ENCODE results near the gene FBLN2.

Gene FBLN2

DNA sequence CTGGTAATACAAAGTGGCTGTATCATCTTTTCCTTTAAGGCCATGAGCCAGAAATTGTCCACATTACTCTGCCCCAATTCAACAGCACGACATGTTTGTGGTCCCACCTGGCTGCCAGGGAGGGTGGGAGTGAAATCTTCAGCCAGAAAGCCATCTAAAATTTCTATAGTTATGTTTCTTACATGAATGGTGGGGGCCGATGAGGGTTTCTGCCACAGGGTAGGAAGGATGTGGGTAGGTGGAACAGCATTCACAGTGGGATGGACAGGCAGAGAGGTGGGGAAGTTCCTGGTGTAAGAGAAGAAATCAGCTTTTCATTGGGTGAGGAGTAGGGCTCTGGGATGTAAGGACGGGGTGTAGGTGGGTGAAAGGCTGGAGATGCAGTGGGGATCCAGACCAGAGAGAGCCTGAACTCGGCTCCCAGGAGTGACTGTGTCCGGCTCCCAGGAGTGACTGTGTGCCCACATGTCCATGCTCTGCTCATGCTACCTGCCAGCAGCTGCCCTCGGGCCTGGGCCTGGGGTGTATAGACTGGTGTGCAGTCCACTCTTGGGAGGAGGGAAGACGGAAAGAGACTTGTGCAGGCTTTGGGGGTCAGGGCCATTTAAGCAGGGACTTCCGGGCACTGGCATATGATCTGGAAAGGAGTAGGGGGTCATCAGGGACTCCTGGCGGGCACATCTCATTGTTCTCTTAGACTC lies 3.8 kb upstream of the FBLN2 start:
- H2AK5ac ChIP-seq (ENCODE audit: low read length, severe bottlenecking): no peak overlapping the region
- 83% methylated on average over 8 of the region's 9 CpGs for WGBS
- no peak overlapping the region for H3K4me2 ChIP-seq (ENCODE audit: low read length, poor library complexity, severe bottlenecking)
- H2BK5ac ChIP-seq (ENCODE audit: low read depth, low read length, poor library complexity, severe bottlenecking): no peak overlapping the region
- H3K27me3 ChIP-seq (ENCODE audit: control insufficient read depth in 1 of 2, insufficient read depth in 1 of 2, low read length in 2 of 2): peaks cover 0 to 11% of the 10 kb centered on the region in 2 experiments
- H3K9ac ChIP-seq (ENCODE audit: low read length): peak overlapping the region; percentile 6
- peaks cover 40% of the 10 kb centered on the region for H3K4me1 ChIP-seq (ENCODE audit: control insufficient read depth, insufficient read depth, low read depth, low read length)
- no peaks in the 10 kb centered on the region for H3K36me3 ChIP-seq (ENCODE audit: control insufficient read depth in 1 of 2, insufficient read depth in 2 of 2, low read depth in 1 of 2, low read length in 2 of 2)
- H3K9me3 ChIP-seq (ENCODE audit: control insufficient read depth, low read length): peaks cover 10% of the 10 kb centered on the region
- no peak overlapping the region for H4K91ac ChIP-seq (ENCODE audit: low read length)
- H2BK15ac ChIP-seq (ENCODE audit: low read depth, poor library complexity, severe bottlenecking): no peak overlapping the region
- H2BK12ac ChIP-seq (ENCODE audit: low read length in 2 of 2): peak overlapping the region; percentile 49 to 65
- H3K27ac ChIP-seq (ENCODE audit: low read length, poor library complexity, severe bottlenecking): no peak overlapping the region
- H3K79me1 ChIP-seq (replicated peaks; ENCODE audit: low read length, poor library complexity, severe bottlenecking): no peaks in the 10 kb centered on the region
- peak overlapping the region; percentile 13 for H4K8ac ChIP-seq (ENCODE audit: low read length)
- H3K14ac ChIP-seq (ENCODE audit: low read length in 2 of 2): no peak overlapping the region
- no peak overlapping the region for H3K4me3 ChIP-seq (ENCODE audit: insufficient read depth in 1 of 2, low read depth in 1 of 2, low read length in 2 of 2)
- peak overlapping the region; percentile 15 for H2BK120ac ChIP-seq (ENCODE audit: low read depth, low read length)
- H3K23ac ChIP-seq (ENCODE audit: low read length in 2 of 2): no peak overlapping the region
- DNase-seq: no peak
- peak overlapping the region; percentile 12 to 46 for H3K18ac ChIP-seq (ENCODE audit: low read depth in 1 of 2, low read length in 2 of 2)
- no peak overlapping the region for H3K4ac ChIP-seq (ENCODE audit: low read depth in 1 of 2, low read length in 2 of 2)
- H2AFZ ChIP-seq (ENCODE audit: low read depth, low read length): no peak overlapping the region

DNA sequence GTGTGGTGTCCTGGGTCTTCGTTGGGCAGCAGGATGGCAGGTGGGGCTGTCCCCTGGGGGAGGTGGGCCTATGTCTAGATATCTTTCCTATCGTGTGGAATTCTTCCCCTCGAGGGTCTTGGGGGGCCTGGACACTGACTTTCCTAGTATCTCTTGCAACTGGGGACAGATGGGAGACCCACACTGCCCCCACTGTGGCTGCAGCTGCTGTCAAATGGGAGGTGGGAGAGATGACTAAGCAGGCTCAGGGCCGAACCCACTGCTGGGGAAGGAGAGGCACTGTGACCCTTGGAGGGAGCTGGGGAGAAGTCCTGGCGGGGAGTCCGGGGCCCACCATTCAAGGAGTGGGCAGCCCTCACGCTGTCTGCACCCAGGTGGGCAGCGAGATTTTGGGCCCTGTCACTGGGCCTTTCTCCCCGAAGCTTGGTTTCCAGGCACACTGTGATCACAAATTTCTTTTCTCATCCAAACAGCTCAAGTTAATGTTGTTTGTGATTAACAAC lies 2.9 kb upstream of the FBLN2 start:
- Histone ChIP-seq H3K18ac (ENCODE audit: low read depth in 1 of 2, low read length in 2 of 2) (peak overlapping the region in 1 of 2 experiments; percentile 15), H3K23ac (ENCODE audit: low read length in 2 of 2) (no peak overlapping the region), H3K27ac (ENCODE audit: low read length, poor library complexity, severe bottlenecking) (no peak overlapping the region), H2BK5ac (ENCODE audit: low read depth, low read length, poor library complexity, severe bottlenecking) (no peak overlapping the region), H3K4me2 (ENCODE audit: low read length, poor library complexity, severe bottlenecking) (no peak overlapping the region), H2BK12ac (ENCODE audit: low read length in 2 of 2) (peak overlapping the region; percentile 45 to 59), H3K79me1 (replicated peaks; ENCODE audit: low read length, poor library complexity, severe bottlenecking) (no peaks in the 10 kb centered on the region), H2BK120ac (ENCODE audit: low read depth, low read length) (no peak overlapping the region), H2AFZ (ENCODE audit: low read depth, low read length) (no peak overlapping the region), H3K4me3 (ENCODE audit: insufficient read depth in 1 of 2, low read depth in 1 of 2, low read length in 2 of 2) (no peak overlapping the region), H3K27me3 (ENCODE audit: control insufficient read depth in 1 of 2, insufficient read depth in 1 of 2, low read length in 2 of 2) (peaks cover 0 to 14% of the 10 kb centered on the region in 2 experiments), H3K4me1 (ENCODE audit: control insufficient read depth, insufficient read depth, low read depth, low read length) (peaks cover 39% of the 10 kb centered on the region), H2AK5ac (ENCODE audit: low read length, severe bottlenecking) (peak overlapping the region; percentile 9), H4K8ac (ENCODE audit: low read length) (no peak overlapping the region), H4K91ac (ENCODE audit: low read length) (peak overlapping the region; percentile 54), H3K14ac (ENCODE audit: low read length in 2 of 2) (no peak overlapping the region), H3K4ac (ENCODE audit: low read depth in 1 of 2, low read length in 2 of 2) (no peak overlapping the region), H3K36me3 (ENCODE audit: control insufficient read depth in 1 of 2, insufficient read depth in 2 of 2, low read depth in 1 of 2, low read length in 2 of 2) (no peaks in the 10 kb centered on the region), H3K9ac (ENCODE audit: low read length) (peak overlapping the region; percentile 81), H3K9me3 (ENCODE audit: control insufficient read depth, low read length) (peaks cover 10% of the 10 kb centered on the region), H2BK15ac (ENCODE audit: low read depth, poor library complexity, severe bottlenecking) (no peak overlapping the region)
- DNase-seq: no peak
- 66% methylated on average over 4 of the region's 9 CpGs for WGBS

DNA sequence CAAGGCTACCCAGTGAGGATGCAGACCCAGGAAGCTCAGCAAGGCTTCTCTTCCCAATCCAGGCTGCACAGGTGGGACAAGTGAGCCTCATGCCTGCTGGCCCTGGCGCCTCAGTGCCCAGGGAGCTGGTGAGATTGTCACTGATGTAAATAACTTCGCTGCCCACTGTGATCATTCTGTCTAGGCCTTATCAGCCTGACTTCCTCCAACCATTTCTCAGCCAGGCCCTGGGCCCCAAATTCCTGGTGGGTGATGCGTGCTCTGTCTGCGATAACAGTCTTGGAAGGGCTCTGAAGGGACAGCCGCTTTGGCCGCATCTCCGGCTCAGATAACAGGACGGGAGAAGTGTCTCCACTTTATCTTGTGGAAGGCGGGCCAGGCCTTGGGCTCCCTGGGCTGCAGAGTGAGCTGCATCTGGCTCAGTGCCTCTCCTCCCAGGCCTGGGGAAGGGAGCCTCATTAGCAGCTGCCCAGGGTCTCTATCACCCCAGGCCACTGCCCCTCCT lies 2.2 kb upstream of the FBLN2 start:
- Histone ChIP-seq H3K9ac (ENCODE audit: low read length) (peak overlapping the region; percentile 81), H2BK12ac (ENCODE audit: low read length in 2 of 2) (peak overlapping the region; percentile 12 to 29), H3K36me3 (ENCODE audit: control insufficient read depth in 1 of 2, insufficient read depth in 2 of 2, low read depth in 1 of 2, low read length in 2 of 2) (peaks cover 0 to 4% of the 10 kb centered on the region in 2 experiments), H4K91ac (ENCODE audit: low read length) (no peak overlapping the region), H3K9me3 (ENCODE audit: control insufficient read depth, low read length) (peaks cover 7% of the 10 kb centered on the region), H3K27me3 (ENCODE audit: control insufficient read depth in 1 of 2, insufficient read depth in 1 of 2, low read length in 2 of 2) (peaks cover 0 to 14% of the 10 kb centered on the region in 2 experiments), H2AFZ (ENCODE audit: low read depth, low read length) (no peak overlapping the region), H3K4ac (ENCODE audit: low read depth in 1 of 2, low read length in 2 of 2) (no peak overlapping the region), H2AK5ac (ENCODE audit: low read length, severe bottlenecking) (no peak overlapping the region), H3K4me2 (ENCODE audit: low read length, poor library complexity, severe bottlenecking) (no peak overlapping the region), H3K79me1 (replicated peaks; ENCODE audit: low read length, poor library complexity, severe bottlenecking) (no peaks in the 10 kb centered on the region), H3K18ac (ENCODE audit: low read depth in 1 of 2, low read length in 2 of 2) (peak overlapping the region in 1 of 2 experiments; percentile 44), H2BK120ac (ENCODE audit: low read depth, low read length) (no peak overlapping the region), H3K4me3 (ENCODE audit: insufficient read depth in 1 of 2, low read depth in 1 of 2, low read length in 2 of 2) (peak overlapping the region in 1 of 2 experiments; percentile 68), H2BK5ac (ENCODE audit: low read depth, low read length, poor library complexity, severe bottlenecking) (no peak overlapping the region), H4K8ac (ENCODE audit: low read length) (no peak overlapping the region), H3K4me1 (ENCODE audit: control insufficient read depth, insufficient read depth, low read depth, low read length) (peaks cover 37% of the 10 kb centered on the region), H3K27ac (ENCODE audit: low read length, poor library complexity, severe bottlenecking) (no peak overlapping the region), H2BK15ac (ENCODE audit: low read depth, poor library complexity, severe bottlenecking) (no peak overlapping the region), H3K23ac (ENCODE audit: low read length in 2 of 2) (no peak overlapping the region), H3K14ac (ENCODE audit: low read length in 2 of 2) (no peak overlapping the region)
- WGBS: 22% methylated on average over 9 of the region's 9 CpGs
- DNase-seq: peak; percentile 69

DNA sequence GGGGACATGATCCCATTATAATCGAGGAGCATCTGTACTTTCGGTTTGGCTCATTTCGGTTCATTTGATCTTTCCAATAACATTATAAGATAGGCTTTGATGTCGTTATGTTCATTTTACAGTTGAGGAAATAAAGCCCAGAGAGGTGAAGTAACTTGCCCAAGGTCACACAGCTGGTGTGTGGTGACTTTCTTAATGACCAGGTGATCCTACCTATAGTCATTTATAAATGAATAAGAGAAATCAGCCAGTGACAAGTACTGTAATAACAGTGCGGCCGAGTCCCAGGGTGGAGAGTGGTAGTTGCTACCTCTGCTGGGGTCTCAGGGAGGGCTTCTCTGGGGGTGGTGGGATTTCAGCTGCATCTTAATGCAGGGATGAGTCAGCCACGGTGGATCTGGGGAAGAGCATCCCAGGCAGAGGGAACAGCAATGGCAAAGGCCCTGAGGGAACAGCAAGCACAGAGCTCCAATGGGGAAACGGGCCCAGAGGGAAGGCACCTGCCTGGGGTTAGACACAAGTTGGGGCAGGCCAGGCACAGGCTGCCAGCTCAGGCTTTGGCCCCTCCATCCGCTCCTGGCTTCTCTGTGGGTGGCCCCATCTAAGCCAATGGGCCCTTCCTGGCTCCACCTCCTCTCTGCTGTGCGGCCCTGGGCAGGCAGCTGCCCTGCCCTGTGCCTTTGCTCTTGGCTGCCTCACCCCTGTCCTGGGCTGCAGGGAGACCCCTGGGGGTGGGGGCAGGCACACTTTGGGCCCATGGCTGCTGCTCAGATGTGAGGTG lies 1.1 kb upstream of the FBLN2 start:
- H2BK120ac ChIP-seq (ENCODE audit: low read depth, low read length): no peak overlapping the region
- no peak overlapping the region for H3K27ac ChIP-seq (ENCODE audit: low read length, poor library complexity, severe bottlenecking)
- peak overlapping the region in 1 of 2 experiments; percentile 62 for H3K23ac ChIP-seq (ENCODE audit: low read length in 2 of 2)
- H2BK5ac ChIP-seq (ENCODE audit: low read depth, low read length, poor library complexity, severe bottlenecking): no peak overlapping the region
- H3K9ac ChIP-seq (ENCODE audit: low read length): peak overlapping the region; percentile 81
- H3K4ac ChIP-seq (ENCODE audit: low read depth in 1 of 2, low read length in 2 of 2): peak overlapping the region; percentile 48 to 53
- peaks cover 37% of the 10 kb centered on the region for H3K4me1 ChIP-seq (ENCODE audit: control insufficient read depth, insufficient read depth, low read depth, low read length)
- H3K36me3 ChIP-seq (ENCODE audit: control insufficient read depth in 1 of 2, insufficient read depth in 2 of 2, low read depth in 1 of 2, low read length in 2 of 2): peaks cover 0 to 8% of the 10 kb centered on the region in 2 experiments
- no peak overlapping the region for H2AFZ ChIP-seq (ENCODE audit: low read depth, low read length)
- no peak overlapping the region for H2BK15ac ChIP-seq (ENCODE audit: low read depth, poor library complexity, severe bottlenecking)
- peak overlapping the region in 1 of 2 experiments; percentile 7 for H3K14ac ChIP-seq (ENCODE audit: low read length in 2 of 2)
- H2BK12ac ChIP-seq (ENCODE audit: low read length in 2 of 2): peak overlapping the region; percentile 55 to 70
- DNase-seq: no peak
- no peak overlapping the region for H2AK5ac ChIP-seq (ENCODE audit: low read length, severe bottlenecking)
- peak overlapping the region; percentile 9 to 61 for H3K18ac ChIP-seq (ENCODE audit: low read depth in 1 of 2, low read length in 2 of 2)
- no peaks in the 10 kb centered on the region for H3K9me3 ChIP-seq (ENCODE audit: control insufficient read depth, low read length)
- peak overlapping the region; percentile 31 for H4K91ac ChIP-seq (ENCODE audit: low read length)
- H3K79me1 ChIP-seq (replicated peaks; ENCODE audit: low read length, poor library complexity, severe bottlenecking): no peaks in the 10 kb centered on the region
- H3K4me3 ChIP-seq (ENCODE audit: insufficient read depth in 1 of 2, low read depth in 1 of 2, low read length in 2 of 2): peak overlapping the region in 1 of 2 experiments; percentile 68
- H3K27me3 ChIP-seq (ENCODE audit: control insufficient read depth in 1 of 2, insufficient read depth in 1 of 2, low read length in 2 of 2): peaks cover 0 to 23% of the 10 kb centered on the region in 2 experiments
- 80% methylated on average over 10 of the region's 10 CpGs for WGBS
- H3K4me2 ChIP-seq (ENCODE audit: low read length, poor library complexity, severe bottlenecking): no peak overlapping the region
- H4K8ac ChIP-seq (ENCODE audit: low read length): peak overlapping the region; percentile 43

All from mesenchymal stem cell (in vitro differentiated cells and primary cell).